A549 (cell line): ENCODE measurements around the gene COL5A1.

Experiments
- CHD2 ChIP-seq: fragments of 150-350 bp; IDR thresholded peaks from 2 replicates; pipeline ENCODE4 v1.6.1; 2014; ENCODE audit warnings: low read length; ENCODE audit not compliant: partially characterized antibody
- CHD4 ChIP-seq: fragments of 200-600 bp; sonication (generic); IDR thresholded peaks from 2 replicates; pipeline ENCODE4 v1.6.1; 2016; ENCODE audit warnings: antibody characterized with exemption, mild to moderate bottlenecking, borderline replicate concordance
- CTCF ChIP-seq: fragments of >200 bp; sonication (Bioruptor Twin); formaldehyde crosslinking; IDR thresholded peaks from 3 replicates; pipeline ENCODE4 v1.5.1; 2016
- EP300 ChIP-seq, 2 experiments: fragments of >200 bp; sonication (Bioruptor Twin); formaldehyde crosslinking; IDR thresholded peaks; 2 replicates in 1 of 2; 3 replicates in 1 of 2; pipeline ENCODE4 v1.6.1; 2016 to 2017
- KDM1A ChIP-seq: fragments of 200-600 bp; sonication (generic); IDR thresholded peaks from 2 replicates; pipeline ENCODE4 v1.6.1; 2016; ENCODE audit warnings: low read depth, mild to moderate bottlenecking
- MAFK ChIP-seq: fragments of 450-650 bp; IDR thresholded peaks from 2 replicates; pipeline ENCODE4 v1.6.1; 2014; ENCODE audit not compliant: partially characterized antibody
- MAX ChIP-seq: IDR thresholded peaks from 2 replicates; pipeline ENCODE4 v1.6.1; 2012
- MAZ ChIP-seq: fragments of 150-350 bp; IDR thresholded peaks from 2 replicates; pipeline ENCODE4 v1.6.1; 2014; ENCODE audit warnings: antibody characterized with exemption, low read depth, low read length, borderline replicate concordance
- NFE2L2 ChIP-seq: fragments of 150-350 bp; conservative IDR thresholded peaks from 2 replicates; pipeline ENCODE4 v1.6.1; 2014; ENCODE audit warnings: low read length
- NPAS2 ChIP-seq: fragments of 250-450 bp; sonication (Bioruptor Pico); IDR thresholded peaks from 2 replicates; pipeline ENCODE4 v1.8.0; 2022; ENCODE audit warnings: mild to moderate bottlenecking, moderate library complexity, borderline replicate concordance
- PHF8 ChIP-seq: fragments of 200-600 bp; sonication (generic); IDR thresholded peaks from 2 replicates; pipeline ENCODE4 v1.6.1; 2016; ENCODE audit warnings: low read depth, mild to moderate bottlenecking, antibody characterized with exemption, moderate library complexity, borderline replicate concordance
- POLR2A ChIP-seq: IDR thresholded peaks from 2 replicates; pipeline ENCODE4 v1.6.1; 2012; ENCODE audit warnings: mild to moderate bottlenecking, low read length
- RAD21 ChIP-seq, 2 experiments: fragments of >200 bp in 1 of 2; sonication (Bioruptor Twin) in 1 of 2; formaldehyde crosslinking in 1 of 2; IDR thresholded peaks in 1 of 2; conservative IDR thresholded peaks in 1 of 2; 2 replicates in 1 of 2; 3 replicates in 1 of 2; pipeline ENCODE4 v1.6.1; 2012 to 2018; ENCODE audit warnings: inconsistent platforms in 1 of 2
- RFX5 ChIP-seq: fragments of 450-650 bp; IDR thresholded peaks from 2 replicates; pipeline ENCODE4 v1.7.1; 2014; ENCODE audit warnings: antibody characterized with exemption, mild to moderate bottlenecking, moderate library complexity

- no peak for TF ChIP-seq RFX5
- no peak for TF ChIP-seq CTCF
- no peak for TF ChIP-seq MAX
- TF ChIP-seq KDM1A, result no peak
- TF ChIP-seq POLR2A, result no peak
- TF ChIP-seq MAFK, result no peak
- no peak for TF ChIP-seq PHF8
- no peak for TF ChIP-seq EP300 (IDR thresholded peaks at IDR 0.05)
- no peak for TF ChIP-seq NPAS2 (CRISPR knock-in tag)
- TF ChIP-seq MAZ, result no peak
- TF ChIP-seq NFE2L2, result no peak
- no peak for TF ChIP-seq CHD2
- no peak for TF ChIP-seq RAD21 (conservative IDR thresholded peaks at IDR 0.05 in 1 of 2, IDR thresholded peaks at IDR 0.05 in 1 of 2)
- TF ChIP-seq CHD4, result no peak
Measured at GRCh38 chr9:134631881-134632280, 9.7 kb upstream of the COL5A1 start.
